ENCODE results near the gene SPEF1. TPM values are rescaled to one million over a fixed set of nuclear protein-coding genes. Genes with fewer than 3 reads are reported as not detected.
A peak's percentile ranks its signal among the peaks of the same experiment; 100 is the strongest.

SPEF1 gene
- total RNA-seq, 1 donor from 2014 or later = 0.46 TPM

GRCh38 chr20:3730803-3731672 lies 50.2 kb downstream of the SPEF1 start:
- intact Hi-C loops (cut with DNase I) = no loop called here
- TF ChIP-seq CTCF (IDR thresholded peaks at IDR 0.05) = no peak
- no peaks in the 10 kb centered on the region for H3K9me3 ChIP-seq
- H3K27ac ChIP-seq = no peak overlapping the region
- peaks cover 6% of the 10 kb centered on the region for H3K4me1 ChIP-seq
- H3K27me3 ChIP-seq = peaks cover 8% of the 10 kb centered on the region
- no peak overlapping the region for H3K4me3 ChIP-seq
- peak; percentile 36 for DNase-seq
- no peak for ATAC-seq
- no peaks in the 10 kb centered on the region for H3K36me3 ChIP-seq

GRCh38 chr20:3729811-3730540 lies 51.3 kb downstream of the SPEF1 start:
- intact Hi-C loops (cut with DNase I) = no loop called here
- Histone ChIP-seq H3K9me3 (no peaks in the 10 kb centered on the region), H3K36me3 (no peaks in the 10 kb centered on the region), H3K4me1 (peaks cover 6% of the 10 kb centered on the region), H3K27me3 (peaks cover 8% of the 10 kb centered on the region), H3K4me3 (no peak overlapping the region), H3K27ac (no peak overlapping the region)
- ATAC-seq (peak; percentile 28), DNase-seq (peak; percentile 56)
- TF ChIP-seq CTCF (IDR thresholded peaks at IDR 0.05) = no peak

- H3K27me3 ChIP-seq = peaks cover 8% of the 10 kb centered on the region
- H3K36me3 ChIP-seq = no peaks in the 10 kb centered on the region
- no peak overlapping the region for H3K27ac ChIP-seq
- no peak overlapping the region for H3K4me3 ChIP-seq
- peaks cover 6% of the 10 kb centered on the region for H3K4me1 ChIP-seq
- no peak for ATAC-seq
- intact Hi-C loops (cut with DNase I) = no loop called here
- H3K9me3 ChIP-seq = no peaks in the 10 kb centered on the region
- no peak for TF ChIP-seq CTCF (IDR thresholded peaks at IDR 0.05)
- peak; percentile 46 for DNase-seq
These were observed 51.9 kb downstream of the SPEF1 start for GRCh38 chr20:3729378-3729777.

GRCh38 chr20:3728876-3729275 lies 52.4 kb downstream of the SPEF1 start:
- intact Hi-C loops (cut with DNase I) = no loop called here
- H3K27ac ChIP-seq = no peak overlapping the region
- H3K9me3 ChIP-seq = no peaks in the 10 kb centered on the region
- no peak for ATAC-seq
- H3K36me3 ChIP-seq = no peaks in the 10 kb centered on the region
- DNase-seq = peak; percentile 40
- peaks cover 6% of the 10 kb centered on the region for H3K4me1 ChIP-seq
- no peak for TF ChIP-seq CTCF (IDR thresholded peaks at IDR 0.05)
- no peak overlapping the region for H3K4me3 ChIP-seq
- H3K27me3 ChIP-seq = peaks cover 8% of the 10 kb centered on the region

GRCh38 chr20:3728354-3728753 lies 52.9 kb downstream of the SPEF1 start:
- Histone ChIP-seq H3K27me3 (peaks cover 8% of the 10 kb centered on the region), H3K27ac (no peak overlapping the region)
- no peak for ATAC-seq

More at GRCh38 chr20:3728354-3728753, 52.9 kb downstream of the SPEF1 start:
- intact Hi-C loops (cut with DNase I) = no loop called here
- Histone ChIP-seq H3K9me3 (no peaks in the 10 kb centered on the region), H3K4me1 (peaks cover 6% of the 10 kb centered on the region), H3K4me3 (no peak overlapping the region), H3K36me3 (no peaks in the 10 kb centered on the region)
- TF ChIP-seq CTCF (IDR thresholded peaks at IDR 0.05) = no peak
- peak; percentile 17 for DNase-seq

Other genes starting within 250 kb of the SPEF1 start
- not detected for gene GFRA4, start 118.0 kb downstream of the SPEF1 start, total RNA-seq
- 11.0 TPM for gene ADAM33, start 99.4 kb downstream of the SPEF1 start, total RNA-seq
- gene SIGLEC1, start 68.8 kb downstream of the SPEF1 start, total RNA-seq = 53.6 TPM
- gene HSPA12B, start 48.8 kb downstream of the SPEF1 start, total RNA-seq = 33.7 TPM
- 23.3 TPM for gene ADISSP, start 13.7 kb downstream of the SPEF1 start, total RNA-seq
- 94.6 TPM for gene CENPB, start 5.3 kb upstream of the SPEF1 start, total RNA-seq
- 136 TPM for gene CDC25B, start 14.9 kb upstream of the SPEF1 start, total RNA-seq
- gene AP5S1, start 39.1 kb upstream of the SPEF1 start, total RNA-seq = 13.1 TPM
- 41.5 TPM for gene MAVS, start 65.4 kb upstream of the SPEF1 start, total RNA-seq
- gene PANK2, start 107.9 kb upstream of the SPEF1 start, total RNA-seq = 37.6 TPM
- gene RNF24, start 234.1 kb upstream of the SPEF1 start, total RNA-seq = 24.5 TPM